MM.1S (cell line): ENCODE data around the gene DNAH11.

Experiments used
- EZH2phosphoT487 ChIP-seq: fragments of 300-600 bp; sonication (generic); IDR thresholded peaks from 2 replicates; pipeline ENCODE4 v1.6.1; 2018; ENCODE audit warnings: antibody characterized with exemption, low read length
- TF ChIP-seq, protein P1 (sequence below): fragments of 300-600 bp; sonication (generic); IDR thresholded peaks from 2 replicates; pipeline ENCODE4 v1.5.1; 2016; ENCODE audit warnings: antibody characterized with exemption, low read length, mixed read lengths

DNA sequence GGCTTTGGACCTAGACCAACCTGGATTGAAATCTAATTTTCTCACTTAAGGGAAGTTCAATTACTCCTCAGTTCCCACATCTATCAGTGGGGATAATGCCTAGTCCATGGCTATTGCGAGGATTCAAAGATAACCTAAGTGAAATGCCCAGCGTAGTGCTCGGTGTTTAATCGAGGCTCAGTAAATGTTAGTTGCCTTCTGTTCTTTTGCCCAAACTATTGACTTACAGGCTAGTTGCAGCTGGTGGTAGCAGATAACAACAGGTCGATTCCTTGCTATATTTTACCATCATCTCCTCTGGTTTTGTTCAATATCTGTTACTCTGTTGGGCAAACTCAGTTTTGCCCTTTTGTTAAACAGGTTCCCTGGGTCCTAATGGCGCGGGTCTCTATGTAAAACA is 22.8 kb downstream of the DNAH11 start:
- TF ChIP-seq, protein P1, sequence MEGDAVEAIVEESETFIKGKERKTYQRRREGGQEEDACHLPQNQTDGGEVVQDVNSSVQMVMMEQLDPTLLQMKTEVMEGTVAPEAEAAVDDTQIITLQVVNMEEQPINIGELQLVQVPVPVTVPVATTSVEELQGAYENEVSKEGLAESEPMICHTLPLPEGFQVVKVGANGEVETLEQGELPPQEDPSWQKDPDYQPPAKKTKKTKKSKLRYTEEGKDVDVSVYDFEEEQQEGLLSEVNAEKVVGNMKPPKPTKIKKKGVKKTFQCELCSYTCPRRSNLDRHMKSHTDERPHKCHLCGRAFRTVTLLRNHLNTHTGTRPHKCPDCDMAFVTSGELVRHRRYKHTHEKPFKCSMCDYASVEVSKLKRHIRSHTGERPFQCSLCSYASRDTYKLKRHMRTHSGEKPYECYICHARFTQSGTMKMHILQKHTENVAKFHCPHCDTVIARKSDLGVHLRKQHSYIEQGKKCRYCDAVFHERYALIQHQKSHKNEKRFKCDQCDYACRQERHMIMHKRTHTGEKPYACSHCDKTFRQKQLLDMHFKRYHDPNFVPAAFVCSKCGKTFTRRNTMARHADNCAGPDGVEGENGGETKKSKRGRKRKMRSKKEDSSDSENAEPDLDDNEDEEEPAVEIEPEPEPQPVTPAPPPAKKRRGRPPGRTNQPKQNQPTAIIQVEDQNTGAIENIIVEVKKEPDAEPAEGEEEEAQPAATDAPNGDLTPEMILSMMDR, result no peak
- no peak for TF ChIP-seq EZH2phosphoT487
